NT2/D1 (cell line): ENCODE results near the gene NDUFS6.

Experiments
- DNase-seq: peaks from one replicate; pipeline ENCODE4 v3.0.0-alpha.2; 2011; ENCODE audit warnings: low read depth, low spot score
- H3K27me3 ChIP-seq: 2 replicates; pipeline ENCODE4 v1.6.0; 2011; ENCODE audit warnings: mild to moderate bottlenecking; ENCODE audit not compliant: insufficient read length, insufficient read depth
- H3K36me3 ChIP-seq: 2 replicates; pipeline ENCODE4 v1.6.1; 2011; ENCODE audit warnings: mild to moderate bottlenecking, low read length, mixed read lengths; ENCODE audit not compliant: insufficient read depth, insufficient read length
- H3K4me1 ChIP-seq: 2 replicates; pipeline ENCODE4 v1.5.1; 2011; ENCODE audit not compliant: insufficient read depth, insufficient read length
- H3K4me3 ChIP-seq: 2 replicates; pipeline ENCODE4 v1.5.1; 2011; ENCODE audit warnings: low read depth; ENCODE audit not compliant: insufficient read length
- H3K9ac ChIP-seq: 2 replicates; pipeline ENCODE4 v1.6.0; 2011; ENCODE audit warnings: low read depth; ENCODE audit not compliant: insufficient read length
- H3K9me3 ChIP-seq: 2 replicates; pipeline ENCODE4 v1.5.1; 2011; ENCODE audit warnings: mild to moderate bottlenecking, low read length; ENCODE audit not compliant: insufficient read depth
- SUZ12 ChIP-seq: IDR thresholded peaks from 2 replicates; pipeline ENCODE4 v1.6.1; 2011; ENCODE audit not compliant: insufficient read length, insufficient read depth; ENCODE audit errors: extremely low read depth
- YY1 ChIP-seq: IDR thresholded peaks from 2 replicates; pipeline ENCODE4 v1.6.1; 2011; ENCODE audit not compliant: insufficient read length, insufficient read depth
- ZNF274 ChIP-seq: IDR thresholded peaks from 2 replicates; pipeline ENCODE4 v1.6.1; 2011; ENCODE audit warnings: mild to moderate bottlenecking, low read depth, low read length

The NDUFS6 gene

GRCh38 chr5:1781107-1781506 is 20.1 kb upstream of the NDUFS6 start:
- Histone ChIP-seq H3K4me1 (no peaks in the 10 kb centered on the region), H3K27me3 (no peaks in the 10 kb centered on the region), H3K36me3 (no peaks in the 10 kb centered on the region), H3K9ac (no peak overlapping the region), H3K9me3 (no peaks in the 10 kb centered on the region), H3K4me3 (no peak overlapping the region)
- no peak for TF ChIP-seq YY1
- DNase-seq, result no peak

GRCh38 chr5:1781726-1782384 is 19.4 kb upstream of the NDUFS6 start:
- TF ChIP-seq SUZ12, result no peak
- TF ChIP-seq ZNF274, result no peak
- H3K9ac ChIP-seq, result no peak overlapping the region
- no peak for DNase-seq
- H3K4me1 ChIP-seq, result no peaks in the 10 kb centered on the region
- H3K9me3 ChIP-seq, result no peaks in the 10 kb centered on the region
- H3K27me3 ChIP-seq, result no peaks in the 10 kb centered on the region
- H3K36me3 ChIP-seq, result no peaks in the 10 kb centered on the region
- H3K4me3 ChIP-seq, result no peak overlapping the region

- H3K9ac ChIP-seq, result no peak overlapping the region
- no peak overlapping the region for H3K4me3 ChIP-seq
- TF ChIP-seq YY1 (no peak), ZNF274 (no peak), SUZ12 (no peak)
- no peaks in the 10 kb centered on the region for H3K9me3 ChIP-seq
- no peaks in the 10 kb centered on the region for H3K27me3 ChIP-seq
- H3K36me3 ChIP-seq, result no peaks in the 10 kb centered on the region
- H3K4me1 ChIP-seq, result no peaks in the 10 kb centered on the region
- no peak for DNase-seq
Observed at GRCh38 chr5:1782385-1783215, 18.6 kb upstream of the NDUFS6 start.

- Histone ChIP-seq H3K9me3 (no peaks in the 10 kb centered on the region), H3K9ac (no peak overlapping the region), H3K4me3 (no peak overlapping the region), H3K27me3 (no peaks in the 10 kb centered on the region), H3K4me1 (no peaks in the 10 kb centered on the region), H3K36me3 (no peaks in the 10 kb centered on the region)
- no peak for DNase-seq
- no peak for TF ChIP-seq SUZ12
- no peak for TF ChIP-seq YY1
- TF ChIP-seq ZNF274, result no peak
Observed at GRCh38 chr5:1783216-1783554, 18.0 kb upstream of the NDUFS6 start.

GRCh38 chr5:1784197-1785050 is 16.8 kb upstream of the NDUFS6 start:
- Histone ChIP-seq H3K36me3 (no peaks in the 10 kb centered on the region), H3K27me3 (no peaks in the 10 kb centered on the region), H3K9me3 (no peaks in the 10 kb centered on the region), H3K4me1 (no peaks in the 10 kb centered on the region), H3K4me3 (no peak overlapping the region), H3K9ac (no peak overlapping the region)
- TF ChIP-seq SUZ12 (no peak), ZNF274 (no peak), YY1 (no peak)
- DNase-seq, result no peak

GRCh38 chr5:1785062-1785461 is 16.1 kb upstream of the NDUFS6 start:
- Histone ChIP-seq H3K9ac (no peak overlapping the region), H3K9me3 (no peaks in the 10 kb centered on the region), H3K36me3 (no peaks in the 10 kb centered on the region), H3K4me3 (no peak overlapping the region), H3K27me3 (no peaks in the 10 kb centered on the region), H3K4me1 (no peaks in the 10 kb centered on the region)
- no peak for DNase-seq
- TF ChIP-seq YY1, result no peak
- no peak for TF ChIP-seq ZNF274
- TF ChIP-seq SUZ12, result no peak

GRCh38 chr5:1785984-1786383 is 15.2 kb upstream of the NDUFS6 start:
- TF ChIP-seq SUZ12 (no peak), YY1 (no peak), ZNF274 (no peak)
- H3K36me3 ChIP-seq, result no peaks in the 10 kb centered on the region
- no peaks in the 10 kb centered on the region for H3K27me3 ChIP-seq
- no peaks in the 10 kb centered on the region for H3K4me1 ChIP-seq
- no peak overlapping the region for H3K4me3 ChIP-seq
- H3K9me3 ChIP-seq, result no peaks in the 10 kb centered on the region
- DNase-seq, result no peak
- H3K9ac ChIP-seq, result no peak overlapping the region
